ENCODE data around the gene EFNA5.

- TF ChIP-seq SALL2 (tag by site-specific recombination; IDR thresholded peaks at IDR 0.05; ENCODE audit: borderline replicate concordance), result no peak
- no peak for TF ChIP-seq CTCF (tag by site-specific recombination; IDR thresholded peaks at IDR 0.05)
- no peak for TF ChIP-seq ZNF266 (tag by site-specific recombination; IDR thresholded peaks at IDR 0.05; ENCODE audit: low read depth)
- TF ChIP-seq TRIM28 (IDR thresholded peaks at IDR 0.05; ENCODE audit: borderline replicate concordance, low read length), result no peak
- no peak for TF ChIP-seq ZNF707 (tag by site-specific recombination; IDR thresholded peaks at IDR 0.05)
- no peak for TF ChIP-seq ZSCAN5A (tag by site-specific recombination; IDR thresholded peaks at IDR 0.05)
- TF ChIP-seq KLF16 (tag by site-specific recombination; IDR thresholded peaks at IDR 0.05), result no peak
- no peak for TF ChIP-seq YY1 (tag by site-specific recombination; IDR thresholded peaks at IDR 0.05)
- TF ChIP-seq PRDM10 (tag by site-specific recombination; IDR thresholded peaks at IDR 0.05), result no peak
- TF ChIP-seq ZNF10 (tag by site-specific recombination; IDR thresholded peaks at IDR 0.05), result no peak
- TF ChIP-seq REST (tag by site-specific recombination; IDR thresholded peaks at IDR 0.05), result no peak
- TF ChIP-seq ZNF148 (tag by site-specific recombination; IDR thresholded peaks at IDR 0.05; ENCODE audit: borderline replicate concordance), result no peak
- no peak for TF ChIP-seq ZNF677 (tag by site-specific recombination; IDR thresholded peaks at IDR 0.05)
- TF ChIP-seq PRDM6 (tag by site-specific recombination; IDR thresholded peaks at IDR 0.05), result no peak
These were observed 126.9 kb downstream of the EFNA5 start for GRCh38 chr5:107543868-107544267.

Data from HEK293 (cell line).